OCI-LY1 (cell line): ENCODE results near the gene IPO13.

ENCODE experiments used
- H2AFZ ChIP-seq: fragments of 200-600 bp; sonication (generic), shearing (Covaris generic); 2 replicates; pipeline ENCODE4 v1.6.0; 2014; ENCODE audit warnings: antibody characterized with exemption, mild to moderate bottlenecking, low read length
- H3F3A ChIP-seq: fragments of 200-600 bp; sonication (generic), shearing (Covaris generic); 2 replicates; pipeline ENCODE4 v1.6.0; 2014; ENCODE audit warnings: mild to moderate bottlenecking, antibody characterized with exemption, low read length, moderate library complexity; ENCODE audit not compliant: insufficient read depth
- H3K27ac ChIP-seq: fragments of 200-600 bp; sonication (generic); 2 replicates; pipeline ENCODE4 v1.5.1; 2014; ENCODE audit warnings: low read length, mixed run types, mild to moderate bottlenecking, low read depth; ENCODE audit not compliant: poor library complexity, severe bottlenecking
- H3K27me3 ChIP-seq: fragments of 200-600 bp; sonication (generic); 2 replicates; pipeline ENCODE4 v1.6.0; 2014; ENCODE audit warnings: antibody characterized with exemption, mild to moderate bottlenecking, low read length, moderate library complexity; ENCODE audit not compliant: insufficient read depth
- H3K36me3 ChIP-seq: fragments of 200-600 bp; sonication (generic); 2 replicates; pipeline ENCODE4 v1.6.1; 2014; ENCODE audit warnings: mild to moderate bottlenecking, antibody characterized with exemption, low read length, moderate library complexity, mixed read lengths; ENCODE audit not compliant: insufficient read depth
- H3K4me1 ChIP-seq: fragments of 200-600 bp; sonication (generic); 2 replicates; pipeline ENCODE4 v1.5.1; 2014; ENCODE audit warnings: mild to moderate bottlenecking, low read length, moderate library complexity; ENCODE audit not compliant: insufficient read depth, severe bottlenecking
- H3K4me2 ChIP-seq: fragments of 200-600 bp; sonication (generic), shearing (Covaris generic); 2 replicates; pipeline ENCODE4 v1.6.1; 2014; ENCODE audit warnings: low read length
- H3K4me3 ChIP-seq: fragments of 200-600 bp; sonication (generic); 2 replicates; pipeline ENCODE4 v1.5.1; 2014; ENCODE audit warnings: low read length, low read depth, mild to moderate bottlenecking, mixed read lengths; ENCODE audit not compliant: poor library complexity, severe bottlenecking
- H3K79me2 ChIP-seq: fragments of 200-600 bp; shearing (Covaris generic); 2 replicates; pipeline ENCODE4 v1.6.1; 2016; ENCODE audit warnings: mixed run types, low read length, mixed read lengths; ENCODE audit not compliant: insufficient read depth
- H3K9ac ChIP-seq: fragments of 200-600 bp; sonication (generic), shearing (Covaris generic); 2 replicates; pipeline ENCODE4 v1.6.1; 2014; ENCODE audit warnings: mild to moderate bottlenecking, low read length, mixed read lengths
- H3K9me2 ChIP-seq: fragments of 200-600 bp; sonication (generic), shearing (Covaris generic); 2 replicates; pipeline ENCODE4 v1.6.1; 2014; ENCODE audit warnings: low read depth, mild to moderate bottlenecking, low read length, mixed read lengths
- H3K9me3 ChIP-seq: fragments of 200-600 bp; shearing (Covaris generic); 2 replicates; pipeline ENCODE4 v1.6.1; 2014; ENCODE audit warnings: low read length, mixed read lengths
- H4K20me1 ChIP-seq: fragments of 200-600 bp; sonication (generic), shearing (Covaris generic); 2 replicates; pipeline ENCODE4 v1.6.0; 2016; ENCODE audit warnings: mild to moderate bottlenecking, low read length; ENCODE audit not compliant: insufficient read depth
- EZH2 ChIP-seq: fragments of 200-600 bp; sonication (generic), shearing (Covaris generic); IDR thresholded peaks from 2 replicates; pipeline ENCODE4 v1.8.0; 2017; ENCODE audit warnings: borderline replicate concordance, mixed run types, mild to moderate bottlenecking, antibody characterized with exemption, low read length, moderate library complexity, mixed read lengths
- TF ChIP-seq, protein P1 (sequence below): fragments of 200-600 bp; sonication (generic), shearing (Covaris generic); IDR thresholded peaks from 2 replicates; pipeline ENCODE4 v1.5.1; 2017; ENCODE audit warnings: mild to moderate bottlenecking, antibody characterized with exemption, low read length, moderate library complexity, mixed read lengths

IPO13 gene

DNA sequence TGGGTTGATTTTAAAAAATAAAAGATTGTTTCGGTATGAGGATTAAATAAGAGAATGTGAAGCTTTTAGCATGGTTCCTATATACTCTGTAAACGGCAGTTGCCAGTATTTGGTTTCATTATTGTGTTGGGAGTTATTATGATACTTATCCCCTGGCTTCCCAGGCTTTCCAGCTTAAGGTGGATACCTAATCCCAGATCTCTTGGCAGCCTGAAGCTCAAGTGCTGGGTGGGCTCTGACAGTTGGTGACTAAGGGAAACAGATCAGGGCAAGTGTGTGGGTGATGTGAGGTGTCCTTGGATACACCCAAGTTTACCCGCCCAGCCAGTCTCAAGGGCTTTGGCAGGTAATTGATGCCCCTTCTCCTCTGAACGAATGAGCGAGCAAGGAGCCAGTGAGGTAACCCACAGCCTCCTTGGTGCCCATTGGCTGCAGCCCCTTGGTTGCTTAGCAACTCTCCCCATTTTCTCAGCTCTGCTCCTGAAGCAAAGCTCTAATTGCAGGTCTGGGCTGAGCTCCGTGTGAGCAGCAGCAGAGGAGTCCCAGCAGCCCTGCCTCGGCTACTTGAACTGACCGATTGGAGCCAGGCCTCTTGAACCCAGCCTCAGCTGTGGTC is 6.1 kb downstream of the IPO13 start:
- Histone ChIP-seq H3K9me3 (no peaks in the 10 kb centered on the region), H3K4me2 (no peak overlapping the region), H2AFZ (no peak overlapping the region), H3K36me3 (peaks cover 24% of the 10 kb centered on the region; the same call in 1 of the 2 replicates), H3K9ac (no peak overlapping the region), H3K79me2 (no peaks in the 10 kb centered on the region), H3K27ac (no peak overlapping the region), H4K20me1 (no peaks in the 10 kb centered on the region), H3K9me2 (no peaks in the 10 kb centered on the region), H3F3A (no peaks in the 10 kb centered on the region), H3K4me3 (no peak overlapping the region), H3K4me1 (peaks cover 10% of the 10 kb centered on the region), H3K27me3 (no peaks in the 10 kb centered on the region)
- TF ChIP-seq EZH2, result no peak
- TF ChIP-seq, protein P1, sequence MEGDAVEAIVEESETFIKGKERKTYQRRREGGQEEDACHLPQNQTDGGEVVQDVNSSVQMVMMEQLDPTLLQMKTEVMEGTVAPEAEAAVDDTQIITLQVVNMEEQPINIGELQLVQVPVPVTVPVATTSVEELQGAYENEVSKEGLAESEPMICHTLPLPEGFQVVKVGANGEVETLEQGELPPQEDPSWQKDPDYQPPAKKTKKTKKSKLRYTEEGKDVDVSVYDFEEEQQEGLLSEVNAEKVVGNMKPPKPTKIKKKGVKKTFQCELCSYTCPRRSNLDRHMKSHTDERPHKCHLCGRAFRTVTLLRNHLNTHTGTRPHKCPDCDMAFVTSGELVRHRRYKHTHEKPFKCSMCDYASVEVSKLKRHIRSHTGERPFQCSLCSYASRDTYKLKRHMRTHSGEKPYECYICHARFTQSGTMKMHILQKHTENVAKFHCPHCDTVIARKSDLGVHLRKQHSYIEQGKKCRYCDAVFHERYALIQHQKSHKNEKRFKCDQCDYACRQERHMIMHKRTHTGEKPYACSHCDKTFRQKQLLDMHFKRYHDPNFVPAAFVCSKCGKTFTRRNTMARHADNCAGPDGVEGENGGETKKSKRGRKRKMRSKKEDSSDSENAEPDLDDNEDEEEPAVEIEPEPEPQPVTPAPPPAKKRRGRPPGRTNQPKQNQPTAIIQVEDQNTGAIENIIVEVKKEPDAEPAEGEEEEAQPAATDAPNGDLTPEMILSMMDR, result no peak

DNA sequence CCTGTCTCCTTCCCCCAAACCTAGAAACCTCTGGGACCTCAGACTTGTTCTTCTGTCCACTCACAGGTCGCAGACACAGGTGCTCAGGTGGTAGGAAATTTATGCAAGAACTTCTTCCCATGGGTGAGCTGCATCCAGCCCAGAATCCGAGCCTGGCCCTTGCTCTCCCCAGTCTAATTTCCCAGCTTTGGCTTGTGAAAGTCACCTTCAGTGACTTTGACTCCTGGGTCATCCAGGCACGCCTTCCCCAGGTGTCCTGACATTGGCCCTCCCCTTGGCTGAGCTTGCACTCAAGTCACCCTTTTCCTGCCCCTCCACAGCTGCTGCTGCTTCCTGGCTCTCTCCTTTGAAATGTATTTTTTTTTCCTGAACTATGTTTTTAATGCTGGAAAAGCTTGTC is 6.6 kb downstream of the IPO13 start:
- no peak overlapping the region for H3K4me3 ChIP-seq
- H3F3A ChIP-seq, result no peaks in the 10 kb centered on the region
- no peak for TF ChIP-seq EZH2
- H3K4me1 ChIP-seq, result peaks cover 4% of the 10 kb centered on the region
- H4K20me1 ChIP-seq, result no peaks in the 10 kb centered on the region
- no peak overlapping the region for H3K9ac ChIP-seq
- H3K9me3 ChIP-seq, result no peaks in the 10 kb centered on the region
- no peak overlapping the region for H3K27ac ChIP-seq
- H3K36me3 ChIP-seq, result peaks cover 29% of the 10 kb centered on the region; the same call in 1 of the 2 replicates
- H3K27me3 ChIP-seq, result no peaks in the 10 kb centered on the region
- H2AFZ ChIP-seq, result no peak overlapping the region
- no peaks in the 10 kb centered on the region for H3K9me2 ChIP-seq
- H3K4me2 ChIP-seq, result no peak overlapping the region
- no peaks in the 10 kb centered on the region for H3K79me2 ChIP-seq

DNA sequence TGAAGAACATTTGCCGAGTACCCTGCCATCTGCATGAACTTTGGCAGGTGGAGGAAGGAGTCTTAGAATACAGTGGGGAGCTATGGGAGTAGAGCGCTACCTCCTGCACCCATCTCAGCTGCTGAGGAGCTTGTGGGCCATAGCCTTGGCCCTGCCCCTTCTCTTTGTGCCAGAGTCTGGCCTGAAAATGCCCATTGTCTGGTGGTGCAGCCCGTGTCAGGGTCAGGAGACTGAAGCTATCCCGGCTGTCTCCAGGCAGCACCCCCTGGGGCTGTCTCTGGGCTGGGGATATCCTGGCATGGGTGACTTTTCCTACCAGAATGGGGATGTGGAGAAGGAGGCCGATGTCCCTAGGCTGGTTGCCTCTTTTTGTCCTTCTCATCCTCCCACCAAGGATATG is 7.3 kb downstream of the IPO13 start:
- H3K36me3 ChIP-seq, result peaks cover 36% of the 10 kb centered on the region; the same call in 1 of the 2 replicates
- H3K9ac ChIP-seq, result no peak overlapping the region
- H3K27ac ChIP-seq, result no peak overlapping the region
- H3K4me1 ChIP-seq, result no peaks in the 10 kb centered on the region
- H3K79me2 ChIP-seq, result no peaks in the 10 kb centered on the region
- no peak overlapping the region for H3K4me3 ChIP-seq
- H3K9me3 ChIP-seq, result no peaks in the 10 kb centered on the region
- no peak for TF ChIP-seq EZH2
- H4K20me1 ChIP-seq, result no peaks in the 10 kb centered on the region
- H2AFZ ChIP-seq, result no peak overlapping the region
- H3K4me2 ChIP-seq, result no peak overlapping the region
- no peaks in the 10 kb centered on the region for H3F3A ChIP-seq
- no peaks in the 10 kb centered on the region for H3K9me2 ChIP-seq
- H3K27me3 ChIP-seq, result no peaks in the 10 kb centered on the region

DNA sequence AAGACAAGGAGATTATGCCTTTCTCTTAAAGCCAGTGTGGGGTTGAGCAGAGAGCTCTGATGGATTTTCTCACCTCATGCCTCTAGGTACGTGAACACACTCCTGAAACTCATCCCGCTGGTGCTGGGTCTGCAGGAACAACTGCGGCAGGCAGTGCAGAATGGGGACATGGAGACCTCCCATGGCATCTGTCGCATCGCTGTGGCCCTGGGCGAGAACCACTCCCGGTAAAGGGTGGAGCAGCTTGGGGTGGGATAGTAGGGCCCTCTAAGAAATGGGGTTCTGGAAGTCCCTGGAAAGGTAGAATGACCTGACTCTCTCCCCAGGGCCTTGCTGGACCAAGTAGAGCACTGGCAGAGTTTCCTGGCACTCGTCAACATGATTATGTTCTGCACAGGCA is 9.5 kb downstream of the IPO13 start:
- Histone ChIP-seq H3K9me2 (no peaks in the 10 kb centered on the region), H3K4me2 (no peak overlapping the region), H3K9ac (no peak overlapping the region), H4K20me1 (no peaks in the 10 kb centered on the region), H3K79me2 (no peaks in the 10 kb centered on the region), H3K4me1 (no peaks in the 10 kb centered on the region), H3K36me3 (peaks cover 34% of the 10 kb centered on the region; the same call in 1 of the 2 replicates), H3K4me3 (no peak overlapping the region), H3F3A (no peaks in the 10 kb centered on the region), H2AFZ (no peak overlapping the region), H3K27ac (no peak overlapping the region), H3K27me3 (no peaks in the 10 kb centered on the region), H3K9me3 (no peaks in the 10 kb centered on the region)
- TF ChIP-seq EZH2, result no peak
- TF ChIP-seq, protein P1, result no peak
